NCI-H1436 treated with DMSO at 0.1 percent for 48 hours (cell line): ENCODE data around the gene GLUD1.
A peak's percentile ranks its signal among the peaks of the same experiment; 100 is the strongest.
"Not testable (repeated sequence)": the region's sequence is repeated elsewhere in the genome, so short reads cannot be mapped to it uniquely, and the experiment has no call there.

Experiments used
- DNase-seq: peaks from one replicate; lab custom pipeline; 2025; lab: John Stamatoyannopoulos, UW

The GLUD1 gene

DNA sequence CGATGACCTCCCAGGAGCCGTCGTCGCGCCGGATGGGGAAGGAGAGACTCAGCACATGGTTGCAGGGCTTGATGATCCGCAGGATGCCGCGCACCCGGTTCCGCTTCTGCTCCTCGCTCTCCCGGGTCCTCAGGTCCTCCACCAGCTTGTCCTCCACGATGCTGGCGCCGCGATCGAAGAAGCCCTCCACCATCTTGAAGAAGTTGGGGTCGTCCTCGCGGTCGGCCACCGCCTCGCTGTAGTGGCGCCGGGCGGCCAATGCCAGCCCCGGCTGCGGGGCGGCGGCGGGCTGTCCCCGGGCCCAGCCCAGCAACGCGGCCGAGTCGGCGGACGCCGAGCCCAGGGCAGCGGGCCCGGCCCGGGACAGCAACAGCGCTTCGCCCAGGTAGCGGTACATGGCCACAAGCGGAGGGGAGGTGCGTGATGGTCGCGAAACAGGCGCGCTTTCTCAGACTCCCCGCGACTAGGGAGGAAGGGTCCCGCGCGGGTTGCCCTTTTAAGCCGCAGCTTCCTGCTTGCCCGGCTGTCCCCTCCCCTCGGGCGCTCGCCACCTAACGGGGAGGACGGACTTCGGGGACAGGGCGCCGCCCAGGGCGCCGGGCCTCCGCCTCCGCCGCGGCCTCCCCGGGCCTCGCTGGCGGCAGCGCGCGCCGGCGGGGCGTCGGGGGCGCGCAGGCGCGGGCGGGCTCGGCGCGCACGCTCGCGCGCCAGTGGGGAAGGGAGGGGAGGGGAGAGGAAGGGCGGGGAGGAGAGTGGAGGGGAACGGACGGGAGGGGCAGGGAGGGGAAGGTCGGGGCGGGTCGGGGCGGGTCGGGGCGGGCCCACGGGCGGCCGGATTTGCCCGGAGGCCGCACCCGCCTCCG, at the start of gene GLUD1, which contains the start of gene SHLD2:
Gene GLUD1, minus strand, starts transcription at position 471 of the 863 bp plus-strand sequence. Its CDS starts 74 bp downstream, at position 397.
Gene SHLD2, plus strand, starts transcription at position 834 of the 863 bp plus-strand sequence. CDS start 56,149 bp downstream, outside the sequence.
- DNase-seq: peak; percentile 56

- DNase-seq: not testable (repeated sequence)
Observed at GRCh38 chr10:87143109-87143418, 48.4 kb upstream of the GLUD1 start.

DNA sequence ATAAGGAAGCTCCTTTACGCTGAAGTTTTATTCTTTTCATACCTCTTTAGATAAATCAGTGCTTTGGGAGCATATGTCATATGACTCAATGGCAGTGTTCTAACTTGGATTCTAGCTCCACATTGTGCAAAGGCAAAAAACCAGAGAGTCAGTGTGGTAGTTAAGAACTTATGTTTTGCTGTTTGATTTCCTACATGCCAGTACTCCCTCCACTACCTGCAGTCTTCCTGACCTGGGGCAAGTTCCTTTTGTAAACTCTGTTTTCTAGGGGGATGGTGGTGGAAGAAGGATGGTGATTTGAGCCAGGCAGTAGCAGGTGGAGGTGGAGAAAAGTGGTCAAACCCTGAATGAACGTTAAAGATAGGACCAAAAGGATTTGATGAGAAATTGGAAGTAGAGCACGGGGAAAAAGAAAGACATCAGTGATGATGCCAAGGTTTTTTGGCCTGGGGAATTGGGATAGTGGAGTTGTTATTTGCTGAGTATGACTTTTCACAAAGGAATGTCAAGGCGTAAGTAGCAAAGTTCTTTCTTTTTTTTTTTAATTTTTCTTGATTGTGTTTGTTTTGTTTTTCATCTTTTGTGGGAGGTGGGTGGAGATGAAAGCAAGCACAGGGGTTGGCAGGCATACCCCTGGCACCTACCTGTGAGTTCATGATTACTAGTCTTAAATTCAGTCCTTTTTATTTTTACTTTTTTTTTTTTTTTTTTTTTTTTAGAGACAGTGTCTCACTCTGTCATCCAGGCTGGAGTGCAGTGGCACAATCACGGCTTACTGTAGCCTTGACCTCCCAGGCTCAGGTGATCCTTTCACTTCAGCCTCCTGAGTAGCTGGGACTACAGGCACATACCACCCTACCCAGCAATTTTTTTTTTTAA, 47.8 kb upstream of the GLUD1 start:
- not testable (repeated sequence) for DNase-seq

GRCh38 chr10:87137478-87137877, 42.8 kb upstream of the GLUD1 start:
- DNase-seq: not testable (repeated sequence)

DNA sequence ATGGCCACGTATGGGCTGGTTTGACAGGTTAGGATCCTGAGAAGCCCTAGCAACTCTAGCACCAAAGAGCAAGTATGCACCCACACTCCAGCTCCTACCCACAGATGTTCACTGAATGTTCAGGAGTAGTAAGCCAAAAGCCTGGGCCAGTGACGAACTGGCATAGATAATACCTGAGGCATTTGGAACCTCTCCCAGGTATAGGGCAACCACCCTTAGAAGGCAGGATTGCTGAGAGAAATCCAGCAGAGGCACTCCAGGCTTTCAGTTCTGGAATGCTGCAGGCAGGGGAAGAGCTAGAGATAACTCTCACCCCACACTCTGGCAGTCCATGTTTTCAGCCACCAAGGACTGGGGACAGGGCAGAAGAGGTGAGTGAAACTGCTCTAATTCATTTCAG, 39.8 kb upstream of the GLUD1 start:
- not testable (repeated sequence) for DNase-seq

DNA sequence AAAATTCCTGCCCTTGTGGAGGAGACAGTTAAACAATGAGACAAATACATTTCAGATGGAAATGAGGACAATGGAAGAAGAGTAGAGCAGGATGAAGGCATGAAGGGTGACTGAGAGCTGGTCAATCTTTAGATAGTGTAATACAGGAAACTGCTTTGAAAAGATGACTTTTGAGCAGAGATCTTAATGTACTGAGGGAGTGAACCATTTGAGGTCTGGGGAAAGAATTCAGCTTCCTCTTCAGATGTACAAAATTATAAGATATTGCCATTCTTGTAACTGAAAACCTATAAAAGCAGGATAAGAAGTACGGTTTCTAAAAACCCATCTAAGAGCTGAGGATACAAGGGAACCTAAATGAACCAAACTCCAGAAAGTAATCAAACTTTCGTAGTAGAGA, 39.3 kb upstream of the GLUD1 start:
- not testable (repeated sequence) for DNase-seq

GRCh38 chr10:87132176-87132575, 37.5 kb upstream of the GLUD1 start:
- DNase-seq: not testable (repeated sequence)

DNA sequence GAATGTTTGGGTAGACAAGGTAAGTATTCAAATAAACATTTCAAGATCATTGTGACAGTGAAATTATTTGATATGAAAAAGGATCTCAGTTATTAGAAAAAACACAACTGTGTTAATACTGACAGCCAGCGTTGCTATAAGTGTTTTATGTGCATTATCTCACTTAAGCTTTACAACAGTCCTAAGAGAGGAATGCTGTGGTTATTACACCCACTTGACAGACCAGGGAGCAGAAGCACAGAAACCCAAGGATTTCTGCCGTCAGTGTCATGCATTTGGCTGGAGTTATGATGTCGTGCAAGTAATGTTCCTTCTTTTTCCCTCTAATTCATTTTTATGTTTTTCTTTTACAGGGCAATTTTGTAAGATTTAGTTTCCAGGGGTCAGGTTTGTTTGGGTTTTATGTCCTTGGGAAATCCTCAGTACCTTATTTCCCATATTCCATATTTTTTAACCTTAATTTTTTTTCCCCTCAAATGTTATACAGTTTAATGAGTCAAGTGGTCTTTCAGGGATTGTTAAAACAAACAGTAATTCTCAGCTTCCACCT, 33.0 kb upstream of the GLUD1 start:
- not testable (repeated sequence) for DNase-seq

DNA sequence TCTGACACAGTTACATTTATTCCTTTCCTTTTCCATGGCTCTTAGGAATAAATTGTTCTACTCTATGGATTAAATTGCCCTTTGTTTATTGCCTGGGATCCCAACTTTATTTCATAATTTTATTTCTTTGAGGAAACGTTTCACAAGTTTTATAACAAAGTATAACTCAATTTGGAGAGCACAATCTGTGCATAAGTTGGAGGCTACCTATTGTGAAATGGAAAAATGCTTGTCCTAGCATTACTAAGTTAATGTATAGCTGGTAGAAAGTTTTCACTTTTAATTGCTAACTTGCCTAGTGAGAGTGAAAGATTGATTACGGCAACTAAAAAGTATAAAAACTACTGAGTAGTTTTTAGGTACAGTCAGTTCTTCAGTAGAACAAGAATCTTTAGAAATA, 32.4 kb upstream of the GLUD1 start:
- not testable (repeated sequence) for DNase-seq

DNA sequence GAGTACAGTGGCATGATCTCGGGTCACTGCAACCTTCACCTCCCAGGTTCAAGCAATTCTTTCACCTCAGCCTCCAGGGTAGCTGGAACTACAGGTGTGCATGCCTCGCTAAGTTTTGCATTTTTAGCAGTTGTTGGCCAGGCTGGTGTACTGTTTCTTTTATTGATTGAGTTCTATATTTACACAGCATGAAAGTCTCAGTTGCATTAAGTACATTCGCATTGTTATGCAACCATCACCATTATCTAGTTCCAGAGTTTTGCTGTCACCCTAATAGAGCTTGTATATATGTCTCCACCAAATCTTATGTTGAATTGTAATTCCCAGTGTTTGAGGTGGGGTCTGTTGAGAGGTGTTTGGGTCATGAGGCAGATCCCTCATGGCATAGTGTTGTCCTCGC, 28.7 kb upstream of the GLUD1 start:
- DNase-seq: not testable (repeated sequence)

GRCh38 chr10:87119029-87119428, 24.4 kb upstream of the GLUD1 start:
- DNase-seq: not testable (repeated sequence)

DNA sequence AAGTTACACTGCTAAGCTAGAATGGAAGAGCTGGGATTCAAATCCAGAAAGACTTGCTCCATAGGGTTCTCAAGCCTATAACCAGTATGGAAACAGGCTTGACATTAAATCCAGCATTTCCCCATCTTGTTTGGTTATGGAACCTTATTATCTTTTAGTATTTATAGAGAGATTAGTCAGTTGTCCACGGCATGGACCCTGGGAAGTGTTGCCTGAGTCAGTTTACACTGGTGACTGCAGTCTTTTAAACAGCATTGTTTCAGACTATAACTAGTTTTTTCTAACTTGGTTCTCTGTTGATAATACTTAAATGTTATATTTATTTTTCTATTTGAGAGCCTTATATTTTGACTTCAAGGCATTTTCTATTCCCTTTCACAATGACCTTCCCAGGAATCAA, 23.5 kb upstream of the GLUD1 start:
- not testable (repeated sequence) for DNase-seq

DNA sequence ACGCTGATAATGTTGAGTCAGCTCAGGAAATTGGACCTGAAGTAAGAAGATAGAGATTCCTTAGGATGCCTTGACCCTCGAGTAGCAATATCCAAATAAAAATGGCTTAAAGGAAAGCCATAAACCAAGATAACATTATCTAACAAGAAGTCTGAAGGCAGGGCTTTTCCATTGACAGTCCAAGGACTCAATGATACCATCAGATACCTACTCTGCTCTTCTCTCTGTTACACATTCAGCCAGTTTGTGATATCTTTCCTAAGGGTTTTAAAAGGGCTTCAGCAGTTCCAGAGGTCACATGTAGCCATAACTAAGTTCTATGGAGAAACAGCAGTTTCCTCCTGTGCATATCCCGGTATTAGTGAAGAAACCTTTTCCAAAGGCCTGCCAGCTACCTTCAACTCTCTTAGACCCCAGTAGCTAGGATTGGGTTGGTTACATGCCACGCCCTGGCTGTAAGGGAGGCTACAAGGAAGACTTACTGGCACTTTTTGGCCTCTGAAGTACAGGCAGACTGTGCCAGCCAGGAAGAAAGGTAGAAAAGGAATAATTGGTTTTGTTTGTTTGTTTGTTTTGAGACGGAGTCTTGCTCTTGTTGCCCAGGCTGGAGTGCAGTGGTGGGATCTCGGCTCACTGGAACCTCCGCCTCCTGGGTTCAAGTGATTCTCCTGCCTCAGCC, 10.9 kb upstream of the GLUD1 start:
- DNase-seq: no peak

DNA sequence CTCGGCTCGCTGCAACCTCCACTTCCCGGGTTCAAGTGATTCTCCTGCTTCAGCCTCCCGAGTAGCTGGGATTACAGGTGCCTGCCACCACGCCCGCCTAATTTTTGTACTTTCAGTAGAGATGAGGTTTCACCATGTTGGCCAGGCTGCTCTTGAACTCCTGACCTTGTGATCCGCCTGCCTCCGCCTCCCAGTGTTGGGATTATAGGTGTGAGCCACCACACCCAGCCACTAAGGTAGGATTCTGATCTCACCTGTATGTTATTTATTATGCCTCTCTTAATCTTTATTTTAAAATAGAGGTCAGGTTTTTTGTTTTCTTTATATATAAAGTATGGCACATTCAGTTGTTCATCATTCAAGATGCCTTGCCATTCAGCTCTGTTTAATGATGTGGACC, 10.1 kb upstream of the GLUD1 start:
- not testable (repeated sequence) for DNase-seq

DNA sequence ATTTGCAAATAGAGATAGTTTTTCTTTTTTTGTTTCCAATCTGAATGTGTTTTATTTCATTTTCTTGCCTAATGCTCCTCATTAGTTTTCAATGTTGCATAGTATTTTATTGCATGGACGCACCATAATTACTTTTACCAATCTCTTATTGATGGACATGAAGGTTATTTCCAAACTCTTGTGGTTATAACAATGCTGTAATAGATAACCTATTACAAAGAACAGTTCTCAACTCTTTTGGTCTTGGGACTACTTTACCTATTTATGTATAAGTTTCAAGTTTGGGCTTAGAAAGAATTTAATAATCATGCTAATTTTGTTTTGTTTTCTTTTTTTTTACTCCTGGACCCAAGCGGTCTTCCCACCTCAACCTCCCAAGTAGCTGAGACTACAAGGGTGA, 7.4 kb upstream of the GLUD1 start:
- no peak for DNase-seq

- no peak for DNase-seq
Observed at GRCh38 chr10:87095236-87095945, 748 bp upstream of the GLUD1 start.

GRCh38 chr10:87093632-87094372, 841 bp downstream of the GLUD1 start:
- DNase-seq: no peak

DNA sequence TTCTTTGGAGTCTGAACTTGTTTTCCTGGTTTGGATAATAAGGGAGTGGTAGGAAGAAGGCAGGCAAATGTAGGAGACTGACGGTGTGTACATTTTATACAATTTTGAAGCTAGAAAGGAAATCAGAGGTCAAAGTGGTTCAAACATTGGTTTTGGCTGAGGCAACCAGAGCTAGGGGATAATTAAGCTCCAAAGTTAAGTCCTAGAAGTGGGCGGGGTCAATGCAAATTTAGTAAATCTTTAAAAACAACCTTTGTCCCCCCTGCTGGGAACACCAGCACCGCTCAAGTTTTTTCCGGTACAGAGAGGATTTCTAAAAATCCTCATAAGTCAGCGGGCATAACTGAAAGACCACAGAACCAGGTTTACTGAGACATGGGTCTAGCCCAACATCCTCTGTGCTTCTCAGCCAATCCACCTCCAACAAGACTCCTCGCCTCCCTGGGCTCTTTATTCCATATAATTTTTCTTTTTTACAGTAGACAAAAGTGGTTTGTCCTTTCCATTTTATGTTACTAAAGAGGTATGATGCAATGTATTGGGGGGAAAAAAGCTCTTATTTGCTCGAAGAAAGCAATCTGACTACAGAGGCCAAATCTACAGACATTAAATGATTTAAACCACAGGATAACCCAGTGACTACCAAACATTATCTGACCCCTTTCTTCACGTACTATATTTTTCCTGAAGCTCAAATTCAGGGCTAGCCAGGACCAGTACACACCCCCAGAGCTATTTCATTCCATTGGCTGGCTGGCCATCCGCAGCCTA, 1.6 kb downstream of the GLUD1 start:
- no peak for DNase-seq

DNA sequence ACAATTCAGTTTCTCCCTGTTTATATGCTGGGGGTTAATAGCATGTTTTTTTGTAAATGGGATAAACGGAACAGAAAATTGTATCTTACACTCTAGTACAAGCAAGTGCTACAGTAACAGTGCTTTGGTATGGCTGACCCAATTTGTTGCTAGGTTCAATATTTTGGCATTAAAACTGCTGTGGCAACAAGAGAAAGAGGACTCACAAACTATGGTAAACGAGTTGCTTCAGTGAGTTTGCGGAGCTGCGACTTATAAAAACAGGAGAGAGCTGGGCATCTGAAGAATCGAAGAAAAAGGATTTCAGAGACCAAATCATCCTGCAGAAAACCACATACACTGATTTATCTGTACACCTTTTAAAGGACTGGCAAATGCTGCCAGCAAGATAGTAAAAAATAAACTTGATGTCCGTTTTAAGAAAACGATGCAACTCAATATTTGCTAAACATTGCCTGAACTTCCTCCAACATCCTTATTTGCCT, 2.2 kb downstream of the GLUD1 start:
- DNase-seq: no peak

- DNase-seq: no peak
Observed at GRCh38 chr10:87090779-87091178, 3.9 kb downstream of the GLUD1 start.
